GM18498 (cell line): Measurements from ENCODE around the gene ARID5B.
A peak's percentile ranks its signal among the peaks of the same experiment; 100 is the strongest.

Source experiments
- ATAC-seq: cut with Tn5 transposase; IDR thresholded peaks from one replicate; pipeline ENCODE4 v1.9.1; 2021; ENCODE audit warnings: mild to moderate bottlenecking, moderate library complexity; ENCODE audit not compliant: unreplicated experiment

Gene ARID5B

DNA sequence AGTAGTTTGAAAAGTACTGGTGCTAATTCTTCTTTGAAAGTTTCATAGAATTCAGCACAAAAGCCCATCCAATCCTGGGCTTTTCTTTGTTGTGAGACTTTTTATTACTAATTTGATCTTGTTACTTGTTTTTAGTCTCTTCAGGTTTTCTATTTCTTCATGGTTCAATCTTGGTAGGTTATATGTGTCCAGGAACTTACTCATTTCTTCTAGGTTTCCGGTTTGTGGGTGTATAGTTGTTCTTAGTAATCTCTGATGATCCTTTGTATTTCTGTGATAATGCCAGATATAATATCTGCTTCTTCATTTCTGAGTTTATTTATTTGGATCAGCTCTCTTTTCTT, 219.7 kb downstream of the ARID5B start:
- ATAC-seq: no peak

DNA sequence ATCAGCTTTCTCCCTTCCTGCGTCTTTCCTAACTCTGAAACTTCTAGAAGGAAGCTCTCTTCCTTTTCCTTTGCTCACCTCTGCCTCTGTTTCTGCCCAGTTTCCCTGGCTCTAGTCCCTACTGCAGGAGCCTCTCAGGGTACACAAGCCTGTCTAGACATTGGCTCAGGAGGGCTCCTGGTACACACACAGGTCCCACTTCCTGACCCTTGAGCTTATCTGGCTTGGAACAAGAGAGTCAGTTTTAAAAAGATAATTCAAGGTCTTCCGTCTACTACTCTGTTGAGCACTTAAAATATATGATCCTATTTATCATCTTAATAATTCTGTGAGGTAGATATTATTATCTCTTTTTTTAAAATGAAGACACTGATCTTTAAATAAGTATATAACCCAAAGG, 226.5 kb downstream of the ARID5B start:
- ATAC-seq: no peak

DNA sequence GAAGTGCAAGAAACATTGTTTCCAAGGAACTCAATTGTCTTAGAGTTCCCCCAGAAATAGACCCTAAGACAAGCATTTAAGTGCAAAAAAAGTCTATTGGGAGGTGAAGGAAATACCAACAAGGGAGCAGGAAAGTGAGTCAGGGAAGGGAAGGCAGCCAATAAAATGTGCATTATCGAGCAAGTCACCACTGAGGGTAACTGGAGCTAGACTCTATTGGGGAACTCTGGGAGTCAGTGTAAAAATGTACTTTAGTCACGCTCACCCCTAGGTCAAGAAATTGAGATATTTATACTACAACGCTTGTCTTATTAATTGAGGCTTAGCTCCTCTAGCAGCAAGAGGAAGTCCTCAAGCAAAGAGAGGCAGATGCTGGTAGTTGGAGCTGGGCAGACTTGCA, 229.4 kb downstream of the ARID5B start:
- ATAC-seq: no peak

DNA sequence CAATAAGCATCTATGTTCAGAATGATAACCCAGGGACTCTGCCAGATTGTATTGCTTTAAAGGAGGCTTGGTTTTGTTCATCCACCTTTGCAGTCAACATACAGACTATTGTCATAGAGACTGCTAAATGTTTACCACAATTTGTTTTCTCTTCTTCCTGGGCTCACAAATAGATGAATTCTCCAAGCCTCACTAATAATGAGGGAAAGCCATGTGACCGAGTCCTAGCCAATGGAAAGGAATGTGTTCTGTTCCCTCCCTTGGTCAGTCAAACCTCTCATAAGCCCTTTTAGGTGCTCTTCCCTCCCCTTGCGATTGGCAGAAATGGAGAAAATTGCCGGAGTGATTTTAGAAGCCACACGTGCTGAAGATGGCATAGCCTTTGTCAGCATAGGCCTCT, 230.2 kb downstream of the ARID5B start:
- no peak for ATAC-seq

DNA sequence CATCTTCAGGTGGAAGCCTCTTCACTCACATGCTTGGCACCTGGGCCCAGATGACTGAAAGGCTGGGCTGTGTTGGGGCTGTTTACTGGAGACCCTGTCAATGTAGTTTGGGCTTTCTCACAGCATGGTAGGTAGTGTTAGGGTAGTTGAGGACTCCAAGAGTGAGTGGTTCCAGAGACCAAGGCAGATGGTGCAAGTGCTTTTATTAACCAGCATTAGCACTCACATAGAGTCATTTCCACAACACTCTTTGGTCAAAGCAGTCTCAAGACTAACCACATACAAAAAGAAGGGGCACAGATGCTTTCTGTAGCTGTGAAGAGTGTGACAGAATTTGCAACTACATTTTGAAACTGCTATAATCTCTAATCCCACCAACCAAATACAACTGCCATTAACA, 232.1 kb downstream of the ARID5B start:
- ATAC-seq: peak; percentile 95

DNA sequence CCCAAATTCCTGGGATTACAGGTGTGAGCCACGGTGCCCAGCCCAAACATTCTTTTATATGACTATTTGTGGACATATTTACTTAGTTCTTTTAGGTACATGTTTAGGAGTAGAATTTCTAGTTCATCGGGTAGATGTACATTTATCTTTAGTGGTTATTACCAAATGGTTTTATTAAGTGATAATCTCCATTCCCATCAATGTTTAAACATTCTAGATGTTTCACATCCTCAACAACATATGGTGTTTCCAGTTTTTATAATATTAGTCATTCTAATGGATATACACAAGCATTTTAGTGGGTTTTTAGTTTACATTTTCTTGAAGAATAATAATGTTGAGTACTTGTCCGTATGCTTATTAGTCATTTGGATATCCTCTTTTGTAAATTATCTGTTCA, 235.4 kb downstream of the ARID5B start:
- no peak for ATAC-seq
